ENCODE results near the gene UTP3. TPM values are rescaled to one million over a fixed set of nuclear protein-coding genes. Genes with fewer than 3 reads are reported as not detected.
"Not testable (repeated sequence)": the region's sequence is repeated elsewhere in the genome, so short reads cannot be mapped to it uniquely, and the experiment has no call there.

The UTP3 gene
- total RNA-seq (2014; rRNA removed; shearing (Covaris generic); ENCODE audit: low replicate concordance), result 21.2 and 32.4 TPM in 2 replicates

GRCh38 chr4:70687821-70688794 lies at the start of gene UTP3:
UTP3 (plus strand) TSS chr4:70688532; CDS start chr4:70688678, 146 bp downstream.
- Histone ChIP-seq H2AFZ (ENCODE audit: low read length) (peak within 1 kb of the TSS; percentile 90), H3K4me2 (ENCODE audit: low read depth, low read length, poor library complexity, severe bottlenecking) (peak within 1 kb of the TSS; percentile 95), H3K9me3 (ENCODE audit: low read length) (no peaks in the 10 kb centered on the region), H4K20me1 (ENCODE audit: insufficient read depth, low read depth, low read length) (peaks cover 19% of the 10 kb centered on the region), H3K9ac (ENCODE audit: low read length) (peak within 1 kb of the TSS; percentile 95), H3K27me3 (ENCODE audit: low read length) (no peaks in the 10 kb centered on the region), H3K27ac (ENCODE audit: low read length) (peak within 1 kb of the TSS; percentile 88), H3K9me2 (replicated peaks; ENCODE audit: insufficient read depth, low read length) (no peaks in the 10 kb centered on the region), H3K4me3 (ENCODE audit: low read length) (peak within 1 kb of the TSS; percentile 96), H3K36me3 (ENCODE audit: insufficient read depth, low read length) (peaks cover 20% of the 10 kb centered on the region; the same call in 1 of the 2 replicates), H3K4me1 (ENCODE audit: low read length) (peaks cover 30% of the 10 kb centered on the region), H3K79me2 (ENCODE audit: low read length) (peaks cover 46% of the 10 kb centered on the region)
- DNase-seq, result peak; percentile 98

GRCh38 chr4:70640192-70640591 lies 48.1 kb upstream of the UTP3 start:
- H3K9me3 ChIP-seq (ENCODE audit: low read length), result no peaks in the 10 kb centered on the region
- H4K20me1 ChIP-seq (ENCODE audit: insufficient read depth, low read depth, low read length), result no peaks in the 10 kb centered on the region
- no peaks in the 10 kb centered on the region for H3K79me2 ChIP-seq (ENCODE audit: low read length)
- H3K36me3 ChIP-seq (ENCODE audit: insufficient read depth, low read length), result no peaks in the 10 kb centered on the region
- H3K4me2 ChIP-seq (ENCODE audit: low read depth, low read length, poor library complexity, severe bottlenecking), result no peak overlapping the region
- no peak overlapping the region for H3K9ac ChIP-seq (ENCODE audit: low read length)
- no peak for DNase-seq
- no peak overlapping the region for H2AFZ ChIP-seq (ENCODE audit: low read length)
- no peaks in the 10 kb centered on the region for H3K4me1 ChIP-seq (ENCODE audit: low read length)
- no peak overlapping the region for H3K4me3 ChIP-seq (ENCODE audit: low read length)
- H3K27me3 ChIP-seq (ENCODE audit: low read length), result no peaks in the 10 kb centered on the region
- no peaks in the 10 kb centered on the region for H3K9me2 ChIP-seq (replicated peaks; ENCODE audit: insufficient read depth, low read length)
- no peak overlapping the region for H3K27ac ChIP-seq (ENCODE audit: low read length)

GRCh38 chr4:70650741-70651140 lies 37.6 kb upstream of the UTP3 start:
- H3K27me3 ChIP-seq (ENCODE audit: low read length); H3K4me3 ChIP-seq (ENCODE audit: low read length); H3K27ac ChIP-seq (ENCODE audit: low read length): not testable (repeated sequence)

GRCh38 chr4:70651864-70652506 lies 36.3 kb upstream of the UTP3 start:
- Histone ChIP-seq H3K9ac (ENCODE audit: low read length) (no peak overlapping the region), H3K27me3 (ENCODE audit: low read length) (no peaks in the 10 kb centered on the region), H3K36me3 (ENCODE audit: insufficient read depth, low read length) (no peaks in the 10 kb centered on the region), H3K9me2 (replicated peaks; ENCODE audit: insufficient read depth, low read length) (no peaks in the 10 kb centered on the region), H3K4me1 (ENCODE audit: low read length) (0 out of 2 replicates have a peak, but pooled peaks cover 3% of the 10 kb centered on the region), H3K9me3 (ENCODE audit: low read length) (no peaks in the 10 kb centered on the region), H2AFZ (ENCODE audit: low read length) (no peak overlapping the region), H4K20me1 (ENCODE audit: insufficient read depth, low read depth, low read length) (no peaks in the 10 kb centered on the region), H3K4me3 (ENCODE audit: low read length) (no peak overlapping the region), H3K4me2 (ENCODE audit: low read depth, low read length, poor library complexity, severe bottlenecking) (no peak overlapping the region), H3K27ac (ENCODE audit: low read length) (no peak overlapping the region), H3K79me2 (ENCODE audit: low read length) (no peaks in the 10 kb centered on the region)
- peak; percentile 77 for DNase-seq

More at GRCh38 chr4:70650741-70651140, 37.6 kb upstream of the UTP3 start:
- not testable (repeated sequence) for H4K20me1 ChIP-seq (ENCODE audit: insufficient read depth, low read depth, low read length); H3K9ac ChIP-seq (ENCODE audit: low read length); H3K9me2 ChIP-seq (replicated peaks; ENCODE audit: insufficient read depth, low read length); H3K9me3 ChIP-seq (ENCODE audit: low read length); H2AFZ ChIP-seq (ENCODE audit: low read length); H3K4me1 ChIP-seq (ENCODE audit: low read length); DNase-seq; H3K79me2 ChIP-seq (ENCODE audit: low read length); H3K36me3 ChIP-seq (ENCODE audit: insufficient read depth, low read length); H3K4me2 ChIP-seq (ENCODE audit: low read depth, low read length, poor library complexity, severe bottlenecking)

- no peak for DNase-seq
- H4K20me1 ChIP-seq (ENCODE audit: insufficient read depth, low read depth, low read length), result no peaks in the 10 kb centered on the region
- no peaks in the 10 kb centered on the region for H3K36me3 ChIP-seq (ENCODE audit: insufficient read depth, low read length)
- no peaks in the 10 kb centered on the region for H3K79me2 ChIP-seq (ENCODE audit: low read length)
- H3K4me1 ChIP-seq (ENCODE audit: low read length), result 0 out of 2 replicates have a peak, but pooled peaks cover 3% of the 10 kb centered on the region
- H3K27ac ChIP-seq (ENCODE audit: low read length), result no peak overlapping the region
- no peaks in the 10 kb centered on the region for H3K9me3 ChIP-seq (ENCODE audit: low read length)
- no peak overlapping the region for H3K4me3 ChIP-seq (ENCODE audit: low read length)
- no peak overlapping the region for H2AFZ ChIP-seq (ENCODE audit: low read length)
- H3K4me2 ChIP-seq (ENCODE audit: low read depth, low read length, poor library complexity, severe bottlenecking), result no peak overlapping the region
- no peaks in the 10 kb centered on the region for H3K9me2 ChIP-seq (replicated peaks; ENCODE audit: insufficient read depth, low read length)
- no peaks in the 10 kb centered on the region for H3K27me3 ChIP-seq (ENCODE audit: low read length)
- H3K9ac ChIP-seq (ENCODE audit: low read length), result no peak overlapping the region
Observed at GRCh38 chr4:70654605-70655011, 33.7 kb upstream of the UTP3 start.

GRCh38 chr4:70657326-70657725 lies 31.0 kb upstream of the UTP3 start:
- Histone ChIP-seq H4K20me1 (ENCODE audit: insufficient read depth, low read depth, low read length) (no peaks in the 10 kb centered on the region), H2AFZ (ENCODE audit: low read length) (no peak overlapping the region), H3K79me2 (ENCODE audit: low read length) (no peaks in the 10 kb centered on the region), H3K9ac (ENCODE audit: low read length) (no peak overlapping the region), H3K27me3 (ENCODE audit: low read length) (no peaks in the 10 kb centered on the region), H3K9me2 (replicated peaks; ENCODE audit: insufficient read depth, low read length) (no peaks in the 10 kb centered on the region), H3K36me3 (ENCODE audit: insufficient read depth, low read length) (no peaks in the 10 kb centered on the region), H3K4me2 (ENCODE audit: low read depth, low read length, poor library complexity, severe bottlenecking) (no peak overlapping the region), H3K4me1 (ENCODE audit: low read length) (no peaks in the 10 kb centered on the region), H3K4me3 (ENCODE audit: low read length) (no peak overlapping the region), H3K9me3 (ENCODE audit: low read length) (no peaks in the 10 kb centered on the region), H3K27ac (ENCODE audit: low read length) (no peak overlapping the region)
- no peak for DNase-seq

- Histone ChIP-seq H3K4me3 (ENCODE audit: low read length) (no peak overlapping the region), H3K9me3 (ENCODE audit: low read length) (no peaks in the 10 kb centered on the region), H3K4me2 (ENCODE audit: low read depth, low read length, poor library complexity, severe bottlenecking) (no peak overlapping the region), H4K20me1 (ENCODE audit: insufficient read depth, low read depth, low read length) (no peaks in the 10 kb centered on the region), H3K4me1 (ENCODE audit: low read length) (no peaks in the 10 kb centered on the region), H3K9ac (ENCODE audit: low read length) (no peak overlapping the region), H3K36me3 (ENCODE audit: insufficient read depth, low read length) (no peaks in the 10 kb centered on the region), H2AFZ (ENCODE audit: low read length) (no peak overlapping the region), H3K9me2 (replicated peaks; ENCODE audit: insufficient read depth, low read length) (no peaks in the 10 kb centered on the region), H3K27me3 (ENCODE audit: low read length) (no peaks in the 10 kb centered on the region), H3K27ac (ENCODE audit: low read length) (no peak overlapping the region), H3K79me2 (ENCODE audit: low read length) (no peaks in the 10 kb centered on the region)
- DNase-seq, result no peak
Observed at GRCh38 chr4:70658418-70658817, 29.9 kb upstream of the UTP3 start.

GRCh38 chr4:70660106-70660505 lies 28.2 kb upstream of the UTP3 start:
- Histone ChIP-seq H3K9me3 (ENCODE audit: low read length) (no peaks in the 10 kb centered on the region), H3K9me2 (replicated peaks; ENCODE audit: insufficient read depth, low read length) (no peaks in the 10 kb centered on the region), H3K27ac (ENCODE audit: low read length) (no peak overlapping the region), H2AFZ (ENCODE audit: low read length) (no peak overlapping the region), H4K20me1 (ENCODE audit: insufficient read depth, low read depth, low read length) (no peaks in the 10 kb centered on the region), H3K9ac (ENCODE audit: low read length) (no peak overlapping the region), H3K4me2 (ENCODE audit: low read depth, low read length, poor library complexity, severe bottlenecking) (no peak overlapping the region), H3K27me3 (ENCODE audit: low read length) (no peaks in the 10 kb centered on the region), H3K36me3 (ENCODE audit: insufficient read depth, low read length) (no peaks in the 10 kb centered on the region), H3K4me1 (ENCODE audit: low read length) (peaks cover under 1% of the 10 kb centered on the region; the same call in 1 of the 2 replicates), H3K4me3 (ENCODE audit: low read length) (no peak overlapping the region), H3K79me2 (ENCODE audit: low read length) (no peaks in the 10 kb centered on the region)
- no peak for DNase-seq

Measured in Karpas-422 (cell line).